Glomerular visceral epithelial cell (primary cell): Measurements from ENCODE around the gene CCDC83.

Source experiments
- DNase-seq: peaks from one replicate; pipeline ENCODE4 v3.0.0-alpha.2; 2016; ENCODE audit errors: extremely low spot score

CCDC83 gene

GRCh38 chr11:85855341-85855656, at the start of gene CCDC83:
TSS of gene CCDC83 (plus strand) at chr11:85855383. CDS start at chr11:85865124, 9,741 bp downstream.
- no peak for DNase-seq

GRCh38 chr11:85805387-85805786, 49.8 kb upstream of the CCDC83 start:
- no peak for DNase-seq

GRCh38 chr11:85806016-85806415, 49.2 kb upstream of the CCDC83 start:
- DNase-seq, result no peak

GRCh38 chr11:85806876-85807275, 48.3 kb upstream of the CCDC83 start:
- no peak for DNase-seq

GRCh38 chr11:85809191-85809590, 46.0 kb upstream of the CCDC83 start:
- DNase-seq, result no peak

GRCh38 chr11:85809863-85810262, 45.3 kb upstream of the CCDC83 start:
- DNase-seq, result no peak

- no peak for DNase-seq
These were observed 44.7 kb upstream of the CCDC83 start for GRCh38 chr11:85810521-85810870.

- peak; percentile 59 for DNase-seq
These were observed 44.1 kb upstream of the CCDC83 start, which contains the start of gene SYTL2 for GRCh38 chr11:85810871-85811611. TSS of gene SYTL2 (minus strand) at chr11:85811141. CDS start at chr11:85757725, 53,416 bp downstream.

GRCh38 chr11:85811624-85812023, 43.6 kb upstream of the CCDC83 start:
- no peak for DNase-seq

- no peak for DNase-seq
These were observed 41.5 kb upstream of the CCDC83 start for GRCh38 chr11:85813721-85814120.

GRCh38 chr11:85815186-85815931, 39.8 kb upstream of the CCDC83 start:
- DNase-seq, result no peak

GRCh38 chr11:85819441-85819840, 35.7 kb upstream of the CCDC83 start:
- no peak for DNase-seq

- DNase-seq, result peak; percentile 45
These were observed 33.5 kb upstream of the CCDC83 start for GRCh38 chr11:85821636-85822035.

GRCh38 chr11:85822814-85823213, 32.4 kb upstream of the CCDC83 start:
- DNase-seq, result peak; percentile 68

GRCh38 chr11:85823816-85824215, 31.4 kb upstream of the CCDC83 start:
- no peak for DNase-seq

- no peak for DNase-seq
These were observed 29.6 kb upstream of the CCDC83 start for GRCh38 chr11:85825616-85826015.

- DNase-seq, result peak; percentile 48
These were observed 28.9 kb upstream of the CCDC83 start for GRCh38 chr11:85826116-85826855.

- peak; percentile 60 for DNase-seq
These were observed 27.2 kb upstream of the CCDC83 start for GRCh38 chr11:85827748-85828639.

GRCh38 chr11:85828640-85828978, 26.6 kb upstream of the CCDC83 start:
- no peak for DNase-seq

- no peak for DNase-seq
These were observed 26.0 kb upstream of the CCDC83 start for GRCh38 chr11:85829172-85829571.

GRCh38 chr11:85831050-85831449, 24.1 kb upstream of the CCDC83 start:
- DNase-seq, result no peak

GRCh38 chr11:85835263-85835662, 19.9 kb upstream of the CCDC83 start:
- no peak for DNase-seq
